GM23338 (cell line): ENCODE measurements around the gene PAQR6. TPM values are rescaled to one million over a fixed set of nuclear protein-coding genes. Genes with fewer than 3 reads are reported as not detected.

ENCODE experiments used
- ATAC-seq: fragments of 200-7000 bp; cut with Tn5 transposase; 3 replicates; pipeline ENCODE4 v1.9.1; 2020
- DNase-seq: peaks from one replicate; pipeline ENCODE4 v3.0.0-alpha.2; 2015; ENCODE audit warnings: low spot score
- H2AFZ ChIP-seq: fragments of 200-600 bp; sonication (generic); 2 replicates; pipeline ENCODE4 v1.8.0; 2016; ENCODE audit warnings: antibody characterized with exemption, mild to moderate bottlenecking, moderate library complexity
- H3F3A ChIP-seq: fragments of 200-600 bp; sonication (generic); replicated peaks from 2 replicates; pipeline ENCODE4 v1.8.0; 2017; ENCODE audit warnings: antibody characterized with exemption, mixed run types, low read depth
- H3K27ac ChIP-seq: fragments of 200-600 bp; sonication (generic); 2 replicates; pipeline ENCODE4 v1.6.1; 2016; ENCODE audit warnings: low read depth
- H3K27me3 ChIP-seq: fragments of 200-600 bp; sonication (generic); 2 replicates; pipeline ENCODE4 v1.8.0; 2016; ENCODE audit warnings: mild to moderate bottlenecking, mixed run types, moderate library complexity; ENCODE audit not compliant: insufficient read depth
- H3K36me3 ChIP-seq: fragments of 200-600 bp; sonication (generic); 2 replicates; pipeline ENCODE4 v1.8.0; 2016; ENCODE audit warnings: mild to moderate bottlenecking; ENCODE audit not compliant: insufficient read depth
- H3K4me1 ChIP-seq: fragments of 200-600 bp; sonication (generic); 2 replicates; pipeline ENCODE4 v1.8.0; 2016; ENCODE audit warnings: mild to moderate bottlenecking, moderate library complexity; ENCODE audit not compliant: insufficient read depth
- H3K4me2 ChIP-seq: fragments of 200-600 bp; sonication (generic); 2 replicates; pipeline ENCODE4 v1.7.1; 2017; ENCODE audit warnings: mixed run types
- H3K4me3 ChIP-seq: fragments of 200-600 bp; sonication (generic); 2 replicates; pipeline ENCODE4 v1.6.1; 2016; ENCODE audit warnings: mixed run types
- H3K79me2 ChIP-seq: fragments of 200-600 bp; sonication (generic); replicated peaks from 2 replicates; pipeline ENCODE4 v1.8.0; 2017; ENCODE audit warnings: mild to moderate bottlenecking; ENCODE audit not compliant: insufficient read depth
- H3K9me2 ChIP-seq: fragments of 200-600 bp; sonication (generic); 2 replicates; pipeline ENCODE4 v1.8.0; 2017; ENCODE audit not compliant: insufficient read depth
- H4K20me1 ChIP-seq: fragments of 200-600 bp; sonication (generic); replicated peaks from 2 replicates; pipeline ENCODE4 v1.8.0; 2017; ENCODE audit warnings: mild to moderate bottlenecking; ENCODE audit not compliant: insufficient read depth
- H3K27ac Mint-ChIP-seq: 2 replicates; pipeline ENCODE4 v1.8.0; 2020; ENCODE audit warnings: inconsistent platforms, mild to moderate bottlenecking, moderate library complexity, mixed read lengths
- H3K27me3 Mint-ChIP-seq: 3 replicates; pipeline ENCODE4 v1.8.0; 2022; ENCODE audit warnings: low read depth, mild to moderate bottlenecking, moderate library complexity, mixed read lengths, inconsistent platforms; ENCODE audit not compliant: insufficient read depth, poor library complexity
- H3K36me3 Mint-ChIP-seq: 3 replicates; pipeline ENCODE4 v1.8.0; 2021; ENCODE audit warnings: low read depth, mild to moderate bottlenecking, inconsistent platforms, moderate library complexity, mixed read lengths
- H3K4me1 Mint-ChIP-seq: 3 replicates; pipeline ENCODE4 v1.8.0; 2020; ENCODE audit warnings: mild to moderate bottlenecking, inconsistent platforms, mixed read lengths
- H3K4me3 Mint-ChIP-seq: 3 replicates; pipeline ENCODE4 v1.8.0; 2021; ENCODE audit warnings: moderate library complexity, mild to moderate bottlenecking, inconsistent platforms, mixed read lengths
- H3K9me3 Mint-ChIP-seq: 3 replicates; pipeline ENCODE4 v1.8.0; 2020; ENCODE audit warnings: moderate library complexity, mild to moderate bottlenecking, inconsistent platforms, mixed read lengths
- CREB1 ChIP-seq: fragments of 250-450 bp; sonication (Bioruptor Pico); IDR thresholded peaks from 2 replicates; pipeline ENCODE4 v1.5.0; 2020; ENCODE audit warnings: low read depth, mild to moderate bottlenecking, moderate library complexity
- CTCF ChIP-seq, 2 experiments: fragments of 200-600 bp in 1 of 2; sonication (generic) in 1 of 2; conservative IDR thresholded peaks; 2 replicates each; pipeline versions ENCODE4 v1.5.1 to v1.6.1; 2016 to 2017; ENCODE audit warnings: antibody characterized with exemption in 2 of 2, low read depth in 2 of 2, mild to moderate bottlenecking in 2 of 2, moderate library complexity in 1 of 2
- ETS1 ChIP-seq: IDR thresholded peaks from 2 replicates; pipeline ENCODE4 v1.6.1; 2016; ENCODE audit warnings: antibody characterized with exemption
- EZH2 ChIP-seq: fragments of 200-600 bp; sonication (generic); IDR thresholded peaks from one replicate; pipeline ENCODE4 v1.8.0; 2017; ENCODE audit warnings: antibody characterized with exemption, mild to moderate bottlenecking, low read depth; ENCODE audit not compliant: unreplicated experiment
- EZH2phosphoT487 ChIP-seq: fragments of 200-600 bp; sonication (generic); IDR thresholded peaks from one replicate; pipeline ENCODE4 v1.8.1; 2018; ENCODE audit warnings: antibody characterized with exemption; ENCODE audit not compliant: unreplicated experiment
- JUNB ChIP-seq: IDR thresholded peaks from one replicate; pipeline ENCODE4 v1.6.1; 2016; ENCODE audit warnings: antibody characterized with exemption; ENCODE audit not compliant: unreplicated experiment
- NANOG ChIP-seq: IDR thresholded peaks from 2 replicates; pipeline ENCODE4 v1.6.1; 2016; ENCODE audit warnings: antibody characterized with exemption, borderline replicate concordance
- POLR2AphosphoS5 ChIP-seq: IDR thresholded peaks from 2 replicates; pipeline ENCODE4 v1.6.1; 2016; ENCODE audit warnings: antibody characterized with exemption, low read depth
- REST ChIP-seq: IDR thresholded peaks from one replicate; pipeline ENCODE4 v1.6.1; 2018; ENCODE audit warnings: antibody characterized with exemption; ENCODE audit not compliant: unreplicated experiment
- STAT1 ChIP-seq: IDR thresholded peaks from one replicate; pipeline ENCODE4 v1.6.1; 2016; ENCODE audit warnings: antibody characterized with exemption; ENCODE audit not compliant: unreplicated experiment
- ZNF114 ChIP-seq: fragments of 250-450 bp; sonication (Bioruptor Pico); IDR thresholded peaks from 2 replicates; pipeline ENCODE4 v1.5.0; 2020; ENCODE audit warnings: mild to moderate bottlenecking, moderate library complexity
- ZNF331 ChIP-seq: fragments of 250-450 bp; sonication (Bioruptor Pico); IDR thresholded peaks from 2 replicates; pipeline ENCODE4 v1.5.0; 2020; ENCODE audit warnings: low read depth, mild to moderate bottlenecking, moderate library complexity
- polyA plus RNA-seq: library from polyadenylated mRNA; unstranded; fragments of >200 nt; fragmentation: Nextera tagmentation; extraction: Ambion mirVana; gene quantifications from 2 replicates; pipeline ENCODE4 v1.2.1, GENCODE V29; 2016
- total RNA-seq: library from RNA; depleted of rRNA; stranded (reverse); fragments of >200 nt; shearing (Covaris generic); gene quantifications from 2 replicates; pipeline ENCODE4 v1.2.3, GENCODE V29; 2014

The PAQR6 gene
- total and polyA plus RNA-seq, 2 experiments from 2014 or later = 2.4 to 4.2 TPM

GRCh38 chr1:156279837-156280236, 32.0 kb upstream of the PAQR6 start (continued):
- TF ChIP-seq REST (no peak), POLR2AphosphoS5 (no peak), EZH2phosphoT487 (no peak), ZNF331 (CRISPR knock-in tag) (no peak), JUNB (no peak), ETS1 (no peak), CREB1 (CRISPR knock-in tag) (no peak), CTCF (conservative IDR thresholded peaks at IDR 0.05; ENCODE audit: low read depth in 2 of 2) (no peak), STAT1 (no peak), EZH2 (no peak)

- no peaks in the 10 kb centered on the region for H3K27me3 ChIP-seq
- H3K9me3 Mint-ChIP-seq = no peaks in the 10 kb centered on the region
- DNase-seq (no peak), ATAC-seq (no peak)
- no peak overlapping the region for H2AFZ ChIP-seq
- H3K27ac ChIP-seq = no peak overlapping the region
- peaks cover 41% of the 10 kb centered on the region for H3K79me2 ChIP-seq
- H3K4me1 ChIP-seq = peaks cover 7% of the 10 kb centered on the region
- no peaks in the 10 kb centered on the region for H3K9me2 ChIP-seq
- peaks cover 9% of the 10 kb centered on the region for H3K4me1 Mint-ChIP-seq
- peaks cover 48% of the 10 kb centered on the region; the same call in 1 of the 2 replicates for H3F3A ChIP-seq
- H3K4me2 ChIP-seq = no peak overlapping the region
- peaks cover 58% of the 10 kb centered on the region for H4K20me1 ChIP-seq
- H3K36me3 ChIP-seq = peaks cover 70% of the 10 kb centered on the region
- H3K27me3 Mint-ChIP-seq = peaks cover 10% of the 10 kb centered on the region
- H3K36me3 Mint-ChIP-seq = peaks cover 69% of the 10 kb centered on the region
- no peak overlapping the region for H3K27ac Mint-ChIP-seq
- no peak overlapping the region for H3K4me3 Mint-ChIP-seq
- H3K4me3 ChIP-seq = no peak overlapping the region
- no peak for TF ChIP-seq EZH2phosphoT487
- TF ChIP-seq NANOG = no peak
- no peak for TF ChIP-seq ETS1
- no peak for TF ChIP-seq ZNF331 (CRISPR knock-in tag)
- TF ChIP-seq ZNF114 (CRISPR knock-in tag) = no peak
These were observed 29.1 kb upstream of the PAQR6 start for GRCh38 chr1:156276966-156277381.
